HCT116 (cell line): ENCODE results near the gene ZNF536. TPM values are rescaled to one million over a fixed set of nuclear protein-coding genes. Genes with fewer than 3 reads are reported as not detected.

Source experiments
- ATAC-seq: fragments of 200-7000 bp; cut with Tn5 transposase; 2 replicates; pipeline ENCODE4 v1.9.1; 2020; ENCODE audit warnings: mild to moderate bottlenecking, moderate library complexity
- BruUV-seq: library from RNA; stranded (reverse); fragments of 400-500 nt; replicated peaks from 2 replicates; lab custom pipeline; 2021; lab: Mats Ljungman, UMichigan
- CTCF ChIA-PET: fragments of 300-600 bp; sonication (Branson Sonifier 250); formaldehyde crosslinking; loops from one replicate; lab custom pipeline; 2021; ENCODE audit warnings: antibody characterized with exemption; lab: Charles Lee
- POLR2A ChIA-PET: fragments of 300-600, 350-600 bp; sonication (Branson Sonifier 250); formaldehyde crosslinking; loops from one replicate; lab custom pipeline; 2021; ENCODE audit warnings: antibody characterized with exemption; lab: Charles Lee
- RAD21 ChIA-PET, 2 experiments: fragments of 300-600 bp; sonication (Branson Sonifier 250); formaldehyde crosslinking; loops; one replicate each; lab custom pipeline; 2023; ENCODE audit warnings: low total read pairs in 2 of 2; ENCODE audit not compliant: uncharacterized antibody in 2 of 2, unreplicated experiment in 2 of 2, low non-redundant PET in 1 of 2; lab: Charles Lee
- DNase-seq: peaks from one replicate; pipeline ENCODE4 v3.0.0-alpha.2; 2010; ENCODE audit warnings: low read depth, low spot score
- H2AFZ ChIP-seq: fragments of 200-600 bp; shearing (Covaris generic), sonication (generic); 2 replicates; pipeline ENCODE4 v1.6.1; 2017; ENCODE audit warnings: low read depth, mixed run types, mixed read lengths, antibody characterized with exemption, low read length; ENCODE audit not compliant: poor library complexity, severe bottlenecking
- H3K27ac ChIP-seq: 2 replicates; pipeline ENCODE4 v1.5.1; 2012; ENCODE audit warnings: low read depth, low read length
- H3K27me3 ChIP-seq: fragments of 200-600 bp; sonication (generic); 2 replicates; pipeline ENCODE4 v1.6.1; 2016; ENCODE audit warnings: mixed run types, low read length, mixed read lengths; ENCODE audit not compliant: insufficient read depth
- H3K36me3 ChIP-seq, 2 experiments: fragments of 200-500 bp in 1 of 2; fragments of 200-600 bp in 1 of 2; sonication (Bioruptor generic) in 1 of 2; sonication (generic) in 1 of 2; 2 replicates each; pipeline versions ENCODE4 v1.5.1 to v1.6.1; 2014 to 2016; ENCODE audit warnings: low read length in 2 of 2, inconsistent platforms in 1 of 2, mixed read lengths in 1 of 2, mixed run types in 1 of 2; ENCODE audit not compliant: insufficient read depth in 2 of 2, control insufficient read depth in 1 of 2
- H3K4me1 ChIP-seq, 2 experiments: fragments of 200-600 bp in 1 of 2; sonication (generic) in 1 of 2; 2 replicates each; pipeline versions ENCODE4 v1.5.1 to v1.6.1; 2012 to 2017; ENCODE audit warnings: low read length in 2 of 2, inconsistent platforms in 1 of 2, mild to moderate bottlenecking in 1 of 2, mixed read lengths in 1 of 2, mixed run types in 1 of 2, moderate library complexity in 1 of 2; ENCODE audit not compliant: insufficient read depth in 2 of 2, control insufficient read depth in 1 of 2
- H3K4me2 ChIP-seq: fragments of 200-600 bp; sonication (generic); 2 replicates; pipeline ENCODE4 v1.6.1; 2017; ENCODE audit warnings: mixed run types, low read length, mixed read lengths
- H3K4me3 ChIP-seq, 2 experiments: fragments of 200-600 bp in 1 of 2; sonication (generic) in 1 of 2; replicated peaks in 1 of 2; 2 replicates each; pipeline ENCODE4 v1.5.1; 2011 to 2016; ENCODE audit warnings: low read length in 2 of 2, control low read depth in 1 of 2, low read depth in 1 of 2, mild to moderate bottlenecking in 1 of 2, mixed read lengths in 1 of 2, mixed run types in 1 of 2
- H3K79me2 ChIP-seq: fragments of 200-600 bp; sonication (generic); 2 replicates; pipeline ENCODE4 v1.6.1; 2017; ENCODE audit warnings: mild to moderate bottlenecking, mixed run types, low read length, moderate library complexity, mixed read lengths; ENCODE audit not compliant: insufficient read depth
- H3K9ac ChIP-seq: fragments of 200-600 bp; sonication (generic); 2 replicates; pipeline ENCODE4 v1.6.1; 2016; ENCODE audit warnings: low read length, mixed read lengths
- H3K9me2 ChIP-seq: fragments of 200-600 bp; sonication (generic), shearing (Covaris generic); 2 replicates; pipeline ENCODE4 v1.6.1; 2017; ENCODE audit warnings: mixed run types, mild to moderate bottlenecking, moderate library complexity; ENCODE audit not compliant: insufficient read depth
- H3K9me3 ChIP-seq, 2 experiments: fragments of 200-500 bp in 1 of 2; fragments of 200-600 bp in 1 of 2; sonication (Bioruptor generic) in 1 of 2; sonication (generic) in 1 of 2; 2 replicates each; pipeline ENCODE4 v1.6.1; 2014 to 2017; ENCODE audit warnings: low read length in 2 of 2, mixed read lengths in 2 of 2, inconsistent platforms in 1 of 2, low read depth in 1 of 2, mild to moderate bottlenecking in 1 of 2, mixed run types in 1 of 2, moderate library complexity in 1 of 2; ENCODE audit not compliant: control insufficient read depth in 1 of 2, insufficient read depth in 1 of 2
- H4K20me1 ChIP-seq: fragments of 200-600 bp; sonication (generic), shearing (Covaris generic); 2 replicates; pipeline ENCODE4 v1.6.1; 2017; ENCODE audit warnings: mixed run types, mild to moderate bottlenecking, moderate library complexity; ENCODE audit not compliant: insufficient read depth
- ATF3 ChIP-seq: IDR thresholded peaks from 2 replicates; pipeline ENCODE4 v1.6.1; 2012
- CEBPB ChIP-seq: IDR thresholded peaks from 2 replicates; pipeline ENCODE4 v1.6.1; 2012; ENCODE audit warnings: low read depth
- EGR1 ChIP-seq: IDR thresholded peaks from 2 replicates; pipeline ENCODE4 v1.6.1; 2012; ENCODE audit warnings: low read depth
- ELF1 ChIP-seq: IDR thresholded peaks from 2 replicates; pipeline ENCODE4 v1.6.1; 2012; ENCODE audit warnings: low read depth, borderline replicate concordance
- EZH2phosphoT487 ChIP-seq: fragments of 200-600 bp; IDR thresholded peaks from 2 replicates; pipeline ENCODE4 v1.6.1; 2018; ENCODE audit warnings: antibody characterized with exemption, borderline replicate concordance
- FOSL1 ChIP-seq: IDR thresholded peaks from 2 replicates; pipeline ENCODE4 v1.6.1; 2012; ENCODE audit warnings: low read depth
- JUND ChIP-seq: IDR thresholded peaks from 2 replicates; pipeline ENCODE4 v1.6.1; 2012
- REST ChIP-seq: IDR thresholded peaks from 2 replicates; pipeline ENCODE4 v1.6.1; 2012; ENCODE audit warnings: low read depth
- SIN3A ChIP-seq: IDR thresholded peaks from 2 replicates; pipeline ENCODE4 v1.6.1; 2012; ENCODE audit warnings: low read depth
- SP1 ChIP-seq: IDR thresholded peaks from 2 replicates; pipeline ENCODE4 v1.6.1; 2012; ENCODE audit warnings: low read depth
- SRF ChIP-seq: IDR thresholded peaks from 2 replicates; pipeline ENCODE4 v1.6.1; 2012; ENCODE audit warnings: low read depth
- TCF7L2 ChIP-seq: IDR thresholded peaks from 2 replicates; pipeline ENCODE4 v1.7.0; 2011; ENCODE audit warnings: borderline replicate concordance, inconsistent platforms; ENCODE audit not compliant: insufficient read depth, insufficient read length; ENCODE audit errors: extremely low read depth
- ZBTB33 ChIP-seq: IDR thresholded peaks from 2 replicates; pipeline ENCODE4 v1.6.1; 2011; ENCODE audit warnings: mild to moderate bottlenecking, low read length, moderate library complexity; ENCODE audit not compliant: insufficient replicate concordance; ENCODE audit errors: extremely low read depth
- ZNF274 ChIP-seq: fragments of 200-500 bp; sonication (Bioruptor generic); IDR thresholded peaks from 2 replicates; pipeline ENCODE4 v1.6.1; 2014; ENCODE audit warnings: mild to moderate bottlenecking, low read depth, low read length, inconsistent platforms
- intact Hi-C: fragments of 100-400 bp; cut with micrococcal nuclease; formaldehyde crosslinking; loops from 2 replicates; pipeline ENCODE4 v1.10.0; 2022
- total RNA-seq: library from RNA; stranded (reverse); gene quantifications from one replicate; pipeline ENCODE4 v1.2.1, GENCODE V29; 2021; ENCODE audit not compliant: unreplicated experiment

The ZNF536 gene
- total RNA-seq, 1 experiment from 2014 or later = not detected

GRCh38 chr19:30450835-30451321, 78.7 kb downstream of the ZNF536 start:
- H3K9ac ChIP-seq = no peak overlapping the region
- H3K27me3 ChIP-seq = peaks cover 43% of the 10 kb centered on the region
- ATAC-seq (no peak), DNase-seq (no peak)
- H3K79me2 ChIP-seq = no peaks in the 10 kb centered on the region
- no peaks in the 10 kb centered on the region for H3K4me1 ChIP-seq
- H4K20me1 ChIP-seq = no peaks in the 10 kb centered on the region
- H2AFZ ChIP-seq = no peak overlapping the region
- RAD21 ChIA-PET = no interaction called here
- H3K9me2 ChIP-seq = no peaks in the 10 kb centered on the region
- no peaks in the 10 kb centered on the region for H3K9me3 ChIP-seq
- intact Hi-C loops = no loop called here
- TF ChIP-seq SIN3A (no peak), SP1 (no peak), ATF3 (no peak), ZNF274 (no peak), FOSL1 (no peak), EZH2phosphoT487 (no peak)
- H3K27ac ChIP-seq = no peak overlapping the region
- H3K36me3 ChIP-seq = no peaks in the 10 kb centered on the region
- no peak overlapping the region for H3K4me3 ChIP-seq
- H3K4me2 ChIP-seq = no peak overlapping the region
- POLR2A ChIA-PET = no interaction called here
- BruUV-seq = no TSS peak
- CTCF ChIA-PET = no interaction called here

- Histone ChIP-seq H3K79me2 (no peaks in the 10 kb centered on the region), H3K4me3 (no peak overlapping the region), H3K4me2 (no peak overlapping the region), H3K27ac (no peak overlapping the region), H2AFZ (no peak overlapping the region), H3K9ac (no peak overlapping the region), H3K27me3 (peaks cover 32% of the 10 kb centered on the region), H3K9me3 (no peaks in the 10 kb centered on the region), H3K36me3 (no peaks in the 10 kb centered on the region), H4K20me1 (no peaks in the 10 kb centered on the region), H3K9me2 (no peaks in the 10 kb centered on the region), H3K4me1 (no peaks in the 10 kb centered on the region)
- ATAC-seq (no peak), DNase-seq (no peak)
- BruUV-seq = no TSS peak
- ChIA-PET POLR2A (no interaction called here), CTCF (no interaction called here), RAD21 (no interaction called here)
- intact Hi-C loops = no loop called here
- TF ChIP-seq REST (no peak), EGR1 (no peak), ELF1 (no peak), TCF7L2 (no peak), CEBPB (no peak), SRF (no peak), SIN3A (no peak), ZBTB33 (no peak), JUND (no peak)
These were observed 80.7 kb downstream of the ZNF536 start for GRCh38 chr19:30452931-30453330.
